Fibroblast of the aortic adventitia (primary cell): Measurements from ENCODE around the gene TFF1. TPM values are rescaled to one million over a fixed set of nuclear protein-coding genes. Genes with fewer than 3 reads are reported as not detected.

Source experiments
- DNase-seq: peaks from one replicate; pipeline ENCODE4 v3.0.0-alpha.2; 2010; ENCODE audit warnings: low read depth
- H3K4me3 ChIP-seq: 2 replicates; pipeline ENCODE4 v1.5.1; 2011; ENCODE audit warnings: low read depth, mild to moderate bottlenecking, control low read depth, low read length, moderate library complexity
- CTCF ChIP-seq: IDR thresholded peaks from 2 replicates; pipeline ENCODE4 v1.5.1; 2011; ENCODE audit warnings: mild to moderate bottlenecking, low read length, control low read depth, inconsistent platforms; ENCODE audit not compliant: insufficient read depth
- total RNA-seq: library from RNA; depleted of rRNA; stranded (reverse); fragments of >200 nt; gene quantifications from 2 replicates; pipeline ENCODE4 v1.2.3, GENCODE V29; 2012; ENCODE audit warnings: low replicate concordance

The TFF1 gene
- total RNA-seq, 1 donor = not detected

- H3K4me3 ChIP-seq = no peak overlapping the region
- TF ChIP-seq CTCF = no peak
- DNase-seq = no peak
Measured at GRCh38 chr21:42393443-42393950, 27.2 kb upstream of the TFF1 start.

- no peak for TF ChIP-seq CTCF
- DNase-seq = no peak
Measured at GRCh38 chr21:42392731-42393442, 26.6 kb upstream of the TFF1 start.

GRCh38 chr21:42391297-42391696, 25.0 kb upstream of the TFF1 start:
- H3K4me3 ChIP-seq = no peak overlapping the region
- DNase-seq = no peak
- no peak for TF ChIP-seq CTCF

More at GRCh38 chr21:42392731-42393442, 26.6 kb upstream of the TFF1 start:
- no peak overlapping the region for H3K4me3 ChIP-seq

- TF ChIP-seq CTCF = no peak
- no peak for DNase-seq
- H3K4me3 ChIP-seq = no peak overlapping the region
Measured at GRCh38 chr21:42390696-42391095, 24.4 kb upstream of the TFF1 start.

- no peak overlapping the region for H3K4me3 ChIP-seq
- no peak for TF ChIP-seq CTCF
- no peak for DNase-seq
Measured at GRCh38 chr21:42390193-42390592, 23.9 kb upstream of the TFF1 start.

- H3K4me3 ChIP-seq = no peak overlapping the region
- no peak for DNase-seq
- TF ChIP-seq CTCF = no peak
Measured at GRCh38 chr21:42389449-42389835, 23.1 kb upstream of the TFF1 start.
